B cell (primary cell): ENCODE data around the gene MTF1. TPM values are rescaled to one million over a fixed set of nuclear protein-coding genes. Genes with fewer than 3 reads are reported as not detected.
"Not testable (repeated sequence)": the region's sequence is repeated elsewhere in the genome, so short reads cannot be mapped to it uniquely, and the experiment has no call there.

Experiments used
- ATAC-seq: fragments of 200-7000 bp; cut with Tn5 transposase; one replicate; pipeline ENCODE4 v1.10.0; 2021; ENCODE audit warnings: low read depth, mild to moderate bottlenecking, moderate number of reproducible peaks, moderate library complexity
- CTCF ChIA-PET: fragments of 350-600 bp; sonication (Branson Sonifier 250); formaldehyde crosslinking; loops from one replicate; lab custom pipeline; 2021; ENCODE audit warnings: antibody characterized with exemption, inconsistent platforms; lab: Charles Lee
- POLR2A ChIA-PET: fragments of 350-600 bp; sonication (Branson Sonifier 250); formaldehyde crosslinking; loops from one replicate; lab custom pipeline; 2021; ENCODE audit warnings: antibody characterized with exemption; lab: Charles Lee
- DNase-seq: peaks from one replicate; pipeline ENCODE4 v3.0.0; 2013
- H2AFZ ChIP-seq: 2 replicates; pipeline ENCODE4 v1.6.1; 2012; ENCODE audit warnings: mild to moderate bottlenecking, low read depth, low read length; ENCODE audit not compliant: insufficient read depth, poor library complexity, severe bottlenecking
- H3K27ac ChIP-seq, 2 donors: 1 replicate in 1 of 2; 2 replicates in 1 of 2; pipeline ENCODE4 v1.5.1; 2012 to 2013; ENCODE audit warnings: low read length in 2 of 2, mild to moderate bottlenecking in 2 of 2, moderate library complexity in 1 of 2
- H3K27me3 ChIP-seq, 4 experiments: fragments of 200-600 bp in 1 of 4; sonication (generic) in 1 of 4; replicated peaks in 1 of 4; 1 replicate in 2 of 4; 2 replicates in 2 of 4; pipeline versions ENCODE4 v1.6.1 to v1.7.0; 2013 to 2016; ENCODE audit warnings: low read length in 3 of 4, mild to moderate bottlenecking in 2 of 4, mixed read lengths in 1 of 4, moderate library complexity in 1 of 4; ENCODE audit not compliant: insufficient read depth in 4 of 4, control insufficient read depth in 3 of 4; ENCODE audit errors: control extremely low read depth in 1 of 4
- H3K36me3 ChIP-seq, 2 experiments: replicated peaks in 1 of 2; 1 replicate in 1 of 2; 2 replicates in 1 of 2; pipeline versions ENCODE4 v1.6.1 to v1.7.1; 2013; ENCODE audit warnings: low read length in 1 of 2; ENCODE audit not compliant: insufficient read depth in 2 of 2, control insufficient read depth in 1 of 2; ENCODE audit errors: control extremely low read depth in 1 of 2, extremely low read depth in 1 of 2
- H3K4me1 ChIP-seq, 2 donors: fragments of 200-600 bp in 1 of 2; sonication (generic) in 1 of 2; 1 replicate in 1 of 2; 2 replicates in 1 of 2; pipeline versions ENCODE4 v1.5.1 to v1.6.1; 2013 to 2017; ENCODE audit warnings: low read length in 2 of 2; ENCODE audit not compliant: control insufficient read depth in 2 of 2, insufficient read depth in 2 of 2
- H3K4me2 ChIP-seq: replicated peaks from 2 replicates; pipeline ENCODE3; 2012; ENCODE audit warnings: mild to moderate bottlenecking, low read depth, low read length; ENCODE audit not compliant: poor library complexity, severe bottlenecking
- H3K4me3 ChIP-seq, 5 experiments: fragments of 200-600 bp in 1 of 5; sonication (generic) in 1 of 5; 1 replicate in 3 of 5; 2 replicates in 2 of 5; pipeline versions ENCODE4 v1.5.1 to v1.7.0; 2011 to 2016; ENCODE audit warnings: low read length in 4 of 5, mild to moderate bottlenecking in 4 of 5, low read depth in 2 of 5, control low read depth in 1 of 5, moderate library complexity in 1 of 5; ENCODE audit not compliant: insufficient read depth in 1 of 5; ENCODE audit errors: control extremely low read depth in 1 of 5, extremely low read depth in 1 of 5
- H3K79me2 ChIP-seq: fragments of 200-600 bp; sonication (generic); one replicate; pipeline ENCODE4 v1.6.0; 2016; ENCODE audit warnings: low read length; ENCODE audit not compliant: control insufficient read depth, insufficient read depth
- H3K9ac ChIP-seq: fragments of 200-600 bp; sonication (generic); 2 replicates; pipeline ENCODE4 v1.6.1; 2017; ENCODE audit warnings: mild to moderate bottlenecking, low read length, moderate library complexity
- H3K9me3 ChIP-seq, 3 donors: one replicate each; pipeline versions ENCODE4 v1.6.1 to v1.7.1; 2013; ENCODE audit warnings: low read length in 2 of 3; ENCODE audit not compliant: control insufficient read depth in 2 of 3, insufficient read depth in 1 of 3; ENCODE audit errors: control extremely low read depth in 1 of 3
- H4K20me1 ChIP-seq: 2 replicates; pipeline ENCODE4 v1.6.0; 2012; ENCODE audit warnings: mild to moderate bottlenecking, low read length; ENCODE audit not compliant: insufficient read depth, control insufficient read depth, poor library complexity, severe bottlenecking
- H3K27ac Mint-ChIP-seq: one replicate; pipeline ENCODE4 v1.8.0; 2021; ENCODE audit warnings: mixed read lengths
- H3K27me3 Mint-ChIP-seq: one replicate; pipeline ENCODE4 v1.8.0; 2021; ENCODE audit warnings: mixed read lengths
- H3K4me1 Mint-ChIP-seq: one replicate; pipeline ENCODE4 v1.8.0; 2021; ENCODE audit warnings: mixed read lengths
- H3K4me3 Mint-ChIP-seq: one replicate; pipeline ENCODE4 v1.8.0; 2021; ENCODE audit warnings: mixed read lengths
- H3K9me3 Mint-ChIP-seq: one replicate; pipeline ENCODE4 v1.8.0; 2022; ENCODE audit warnings: mixed read lengths; ENCODE audit not compliant: insufficient read depth
- EZH2 ChIP-seq: IDR thresholded peaks from 2 replicates; pipeline ENCODE4 v1.6.1; 2012; ENCODE audit warnings: borderline replicate concordance, low read depth, mild to moderate bottlenecking, moderate library complexity, low read length; ENCODE audit not compliant: insufficient read depth, poor library complexity, severe bottlenecking
- WGBS: methylation state at CpG from one replicate; pipeline ENCODE4 v1.1.5; 2013; ENCODE audit warnings: missing lambda C conversion rate; ENCODE audit not compliant: insufficient coverage; 5-methylcytosine and 5-hydroxymethylcytosine counted together
- intact Hi-C: fragments of 100-400 bp; cut with micrococcal nuclease; formaldehyde crosslinking; loops from one replicate; pipeline ENCODE4 v1.10.0; 2022
- polyA plus RNA-seq: library from polyadenylated mRNA; depleted of rRNA; stranded (reverse); fragments of >200 nt; gene quantifications from 2 replicates; pipeline ENCODE4 v1.2.3, GENCODE V29; 2012
- total RNA-seq, 2 donors: library from RNA; stranded (reverse); fragments of 120-200 nt in 1 of 2; gene quantifications; 1 replicate in 1 of 2; 2 replicates in 1 of 2; pipeline versions ENCODE4 v1.2.3 to v1.2.4, GENCODE V29; 2013 to 2022
- TF ChIP-seq, protein P1 (sequence below): fragments of 200-600 bp; IDR thresholded peaks from one replicate; pipeline ENCODE4 v1.8.0; 2022; ENCODE audit warnings: antibody characterized with exemption, mild to moderate bottlenecking

The MTF1 gene
- total and polyA plus RNA-seq, 2 donors (not counting 1 experiment from before 2014, with no cell fraction given), result 6.2 to 36.7 TPM

DNA sequence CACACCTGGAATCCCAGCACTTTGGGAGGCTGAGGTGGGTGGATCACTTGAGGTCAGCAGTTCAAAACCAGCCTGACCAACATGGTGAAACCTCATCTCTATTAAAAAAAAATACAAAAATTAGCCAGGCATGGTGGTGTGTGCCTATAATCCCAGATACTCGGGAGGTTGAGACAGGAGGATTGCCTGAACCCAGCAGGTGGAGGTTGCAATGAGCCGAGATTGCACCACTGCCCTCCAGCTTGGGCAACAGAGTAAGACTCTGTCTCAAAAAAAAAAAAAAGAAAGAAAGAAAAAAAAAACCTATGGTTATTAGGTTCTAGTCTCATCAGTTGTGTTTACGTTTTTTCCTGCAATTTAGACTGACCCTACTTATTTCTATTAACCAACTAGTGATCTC is 47.2 kb upstream of the MTF1 start:
- H3K4me3 Mint-ChIP-seq, H4K20me1 ChIP-seq, H3K27me3 ChIP-seq, DNase-seq, H2AFZ ChIP-seq, H3K27me3 Mint-ChIP-seq, ATAC-seq, H3K4me2 ChIP-seq, H3K9me3 Mint-ChIP-seq, H3K4me3 ChIP-seq, H3K9ac ChIP-seq, H3K27ac ChIP-seq, H3K36me3 ChIP-seq, CTCF ChIA-PET, H3K27ac Mint-ChIP-seq, H3K4me1 Mint-ChIP-seq, POLR2A ChIA-PET, intact Hi-C loops: not testable (repeated sequence)
- Histone ChIP-seq H3K4me1 (peaks cover 8 to 11% of the 10 kb centered on the region in 2 donors), H3K9me3 (peaks cover 1 to 11% (median 10%) of the 10 kb centered on the region in 3 donors), H3K79me2 (peaks cover 34% of the 10 kb centered on the region)
- WGBS, result no CpG with 5 or more reads among the region's 3 CpGs

DNA sequence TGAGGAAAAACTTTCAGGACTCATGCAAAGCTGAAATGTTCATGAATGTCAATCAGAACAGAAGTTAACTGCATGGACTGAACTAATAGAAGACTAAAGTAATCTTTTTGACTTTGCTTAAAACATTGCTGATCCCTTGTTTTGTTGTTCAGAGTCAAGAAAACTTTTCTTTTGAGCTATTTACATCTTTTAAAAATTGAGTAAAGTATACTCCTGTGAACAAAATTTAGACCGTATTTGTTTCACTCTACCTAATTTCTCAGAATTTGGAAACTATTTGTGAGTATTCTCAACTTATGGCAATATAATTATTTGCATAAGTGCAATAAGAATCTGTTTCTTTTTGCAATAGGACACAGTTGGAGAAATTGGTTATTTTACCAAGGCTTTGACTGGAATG is 46.3 kb upstream of the MTF1 start:
- Mint-ChIP-seq H3K27ac (no peak overlapping the region), H3K27me3 (no peaks in the 10 kb centered on the region), H3K4me3 (no peak overlapping the region), H3K9me3 (no peaks in the 10 kb centered on the region), H3K4me1 (peaks cover 17% of the 10 kb centered on the region)
- H3K27ac ChIP-seq, result no peak overlapping the region
- H3K36me3 ChIP-seq, result no peaks in the 10 kb centered on the region
- H2AFZ ChIP-seq, result no peak overlapping the region
- H3K79me2 ChIP-seq, result peaks cover 31% of the 10 kb centered on the region
- peaks cover 17 to 20% of the 10 kb centered on the region in 2 donors for H3K4me1 ChIP-seq
- TF ChIP-seq, protein P1, sequence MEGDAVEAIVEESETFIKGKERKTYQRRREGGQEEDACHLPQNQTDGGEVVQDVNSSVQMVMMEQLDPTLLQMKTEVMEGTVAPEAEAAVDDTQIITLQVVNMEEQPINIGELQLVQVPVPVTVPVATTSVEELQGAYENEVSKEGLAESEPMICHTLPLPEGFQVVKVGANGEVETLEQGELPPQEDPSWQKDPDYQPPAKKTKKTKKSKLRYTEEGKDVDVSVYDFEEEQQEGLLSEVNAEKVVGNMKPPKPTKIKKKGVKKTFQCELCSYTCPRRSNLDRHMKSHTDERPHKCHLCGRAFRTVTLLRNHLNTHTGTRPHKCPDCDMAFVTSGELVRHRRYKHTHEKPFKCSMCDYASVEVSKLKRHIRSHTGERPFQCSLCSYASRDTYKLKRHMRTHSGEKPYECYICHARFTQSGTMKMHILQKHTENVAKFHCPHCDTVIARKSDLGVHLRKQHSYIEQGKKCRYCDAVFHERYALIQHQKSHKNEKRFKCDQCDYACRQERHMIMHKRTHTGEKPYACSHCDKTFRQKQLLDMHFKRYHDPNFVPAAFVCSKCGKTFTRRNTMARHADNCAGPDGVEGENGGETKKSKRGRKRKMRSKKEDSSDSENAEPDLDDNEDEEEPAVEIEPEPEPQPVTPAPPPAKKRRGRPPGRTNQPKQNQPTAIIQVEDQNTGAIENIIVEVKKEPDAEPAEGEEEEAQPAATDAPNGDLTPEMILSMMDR, result no peak
- TF ChIP-seq EZH2, result no peak
- no peak overlapping the region for H3K4me2 ChIP-seq
- H3K4me3 ChIP-seq, result no peak overlapping the region
- peaks cover 1 to 10% (median 9%) of the 10 kb centered on the region in 3 donors for H3K9me3 ChIP-seq
- POLR2A ChIA-PET, result no interaction called here
- H3K27me3 ChIP-seq, result no peaks in the 10 kb centered on the region
- intact Hi-C loops, result no loop called here
- ATAC-seq, result no peak
- no peaks in the 10 kb centered on the region for H4K20me1 ChIP-seq
- no CpG with 5 or more reads among the region's 1 CpG for WGBS
- no peak overlapping the region for H3K9ac ChIP-seq
- CTCF ChIA-PET, result no interaction called here
- no peak for DNase-seq

DNA sequence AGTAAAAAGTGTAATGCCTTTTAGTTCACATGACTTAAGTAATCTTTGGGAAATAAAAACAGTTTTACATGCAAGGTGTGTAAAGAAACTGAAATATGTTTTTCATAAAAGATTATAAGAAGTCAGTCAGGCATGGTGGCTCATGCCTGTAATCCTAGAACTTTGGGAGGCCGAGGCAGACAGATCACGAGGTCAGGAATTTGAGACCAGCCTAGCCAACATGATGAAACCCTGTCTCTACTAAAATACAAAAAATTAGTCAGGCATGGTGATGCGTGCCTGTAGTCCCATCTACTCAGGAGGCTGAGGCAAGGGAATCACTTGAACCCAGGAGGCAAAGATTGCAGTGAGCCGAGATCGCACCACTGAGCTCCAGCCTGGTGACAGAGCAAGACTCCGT is 44.5 kb upstream of the MTF1 start:
- Histone ChIP-seq H3K79me2 (peaks cover 32% of the 10 kb centered on the region), H3K4me1 (peaks cover 18 to 23% of the 10 kb centered on the region in 2 donors)
- H3K9me3 Mint-ChIP-seq, H3K4me3 Mint-ChIP-seq, H3K27ac Mint-ChIP-seq, H3K9me3 ChIP-seq, H4K20me1 ChIP-seq, H3K4me3 ChIP-seq, DNase-seq, POLR2A ChIA-PET, H3K27me3 Mint-ChIP-seq, H2AFZ ChIP-seq, H3K27me3 ChIP-seq, ATAC-seq, H3K36me3 ChIP-seq, H3K27ac ChIP-seq, H3K4me2 ChIP-seq, H3K9ac ChIP-seq, intact Hi-C loops: not testable (repeated sequence)
- CTCF ChIA-PET, result interaction anchor here (0.8 kb wide), 1 partner anchor 18 kb away, joined by 4 read pairs; no protein-coding TSS in a partner anchor
- H3K4me1 Mint-ChIP-seq, result peaks cover 19% of the 10 kb centered on the region
- WGBS, result 93% methylated on average over 3 of the region's 6 CpGs
